GM19467 (cell line): ENCODE data around the gene PDE1C.

Source experiments
- ATAC-seq: cut with Tn5 transposase; IDR thresholded peaks from one replicate; pipeline ENCODE4 v1.9.1; 2021; ENCODE audit warnings: mild to moderate bottlenecking, moderate library complexity; ENCODE audit not compliant: unreplicated experiment

The PDE1C gene

DNA sequence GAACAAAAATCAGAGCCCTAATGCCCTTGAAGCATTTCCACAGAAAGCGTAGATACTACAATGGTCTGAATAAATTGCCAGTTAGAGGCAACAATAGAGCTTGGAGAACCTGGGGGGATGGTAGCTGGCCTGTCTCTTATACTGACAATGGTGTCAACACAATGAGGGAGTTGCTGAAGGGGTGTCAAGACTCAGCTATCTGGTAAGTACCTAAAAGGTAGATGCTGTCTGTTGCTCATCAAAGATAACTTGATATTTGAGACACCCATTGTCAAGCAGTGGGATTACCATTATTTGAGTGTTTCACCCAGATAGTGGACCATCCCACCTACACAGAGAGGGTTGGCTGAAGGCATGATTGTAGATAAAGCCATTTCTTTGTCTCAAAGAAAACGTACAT, 72.8 kb downstream of the PDE1C start:
- ATAC-seq: no peak

DNA sequence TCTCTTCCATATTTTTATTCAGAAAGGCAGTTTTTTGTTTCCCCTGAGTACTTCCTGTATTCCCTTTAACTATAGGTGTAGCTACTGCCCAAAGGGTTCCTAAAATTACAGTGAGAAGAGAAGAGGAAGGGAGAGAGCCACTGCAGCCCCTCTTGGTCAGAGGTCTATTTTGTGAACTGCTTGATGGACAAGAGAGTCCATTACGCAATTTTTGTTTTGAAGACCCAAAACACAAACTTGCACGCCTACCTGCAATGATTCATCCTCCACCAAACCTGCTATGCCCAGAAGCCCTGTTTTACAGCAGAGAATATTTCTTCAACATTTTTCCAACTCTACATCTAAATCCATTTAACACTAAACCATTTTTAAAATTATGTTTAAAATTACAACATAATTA, 75.1 kb downstream of the PDE1C start:
- ATAC-seq: no peak

DNA sequence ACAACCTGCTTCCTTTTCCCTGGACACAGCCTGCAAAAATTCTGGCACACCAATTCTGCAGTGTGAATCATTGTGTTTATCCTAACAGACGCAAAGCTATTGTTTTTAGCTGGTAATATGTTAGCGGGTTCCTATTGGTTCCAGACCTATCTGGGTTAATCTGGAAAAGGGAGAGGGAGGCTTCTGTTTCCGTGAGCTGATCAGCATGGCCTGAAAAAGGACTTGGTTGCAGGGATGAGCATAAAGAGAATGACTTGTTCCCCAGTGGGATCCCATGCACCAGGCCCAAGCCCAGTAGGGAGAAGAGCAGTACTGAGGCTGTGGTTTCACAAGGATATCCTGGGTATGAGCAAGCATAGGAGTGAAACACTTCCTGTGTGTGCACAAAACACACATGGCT, 78.4 kb downstream of the PDE1C start:
- no peak for ATAC-seq

GRCh38 chr7:31991406-31991805, 78.8 kb downstream of the PDE1C start:
- no peak for ATAC-seq

- ATAC-seq: no peak
Observed at GRCh38 chr7:31986878-31987518, 83.2 kb downstream of the PDE1C start.

DNA sequence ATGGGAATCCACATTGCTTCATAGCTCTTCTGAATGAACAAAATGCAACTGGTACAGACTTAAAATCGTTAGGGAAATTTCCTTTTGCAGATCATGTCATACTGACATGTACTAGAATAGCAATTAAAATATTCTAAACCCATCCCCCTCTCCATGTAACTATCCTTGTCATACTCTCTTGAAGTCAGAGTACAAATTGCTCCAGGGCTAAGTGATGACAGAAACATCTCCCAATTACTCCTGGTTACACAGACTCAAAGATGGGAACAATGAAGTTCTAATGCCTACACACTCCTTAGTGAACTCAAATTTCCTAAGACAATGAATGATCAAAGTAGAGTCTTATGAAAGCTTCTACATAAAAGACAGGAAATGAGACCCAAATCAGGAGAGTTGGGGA, 87.2 kb downstream of the PDE1C start:
- ATAC-seq: no peak

DNA sequence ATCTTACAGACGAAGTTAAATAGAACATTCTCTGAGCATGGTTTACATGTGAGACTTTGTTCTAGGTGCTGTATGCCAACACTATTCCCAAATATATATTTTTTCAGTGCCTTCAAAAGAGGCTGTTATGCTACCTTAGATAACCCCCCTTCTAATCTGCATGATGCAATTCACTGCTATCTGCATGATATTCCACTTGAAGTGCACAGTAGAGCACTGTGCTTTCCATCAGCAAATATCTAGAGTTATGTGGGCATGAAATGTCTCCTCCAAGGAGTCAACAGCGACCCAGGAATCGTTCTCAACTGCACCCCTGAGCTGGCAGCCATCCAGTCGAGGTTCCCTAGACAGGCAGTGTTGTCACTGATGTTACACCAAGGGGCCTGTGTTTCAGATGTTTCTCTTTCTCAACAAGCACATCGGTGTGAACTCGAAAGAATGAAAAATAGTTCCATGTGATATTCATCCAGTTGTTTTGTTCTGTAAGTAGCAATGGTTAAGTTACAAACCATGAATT, 88.3 kb downstream of the PDE1C start:
- ATAC-seq: no peak

DNA sequence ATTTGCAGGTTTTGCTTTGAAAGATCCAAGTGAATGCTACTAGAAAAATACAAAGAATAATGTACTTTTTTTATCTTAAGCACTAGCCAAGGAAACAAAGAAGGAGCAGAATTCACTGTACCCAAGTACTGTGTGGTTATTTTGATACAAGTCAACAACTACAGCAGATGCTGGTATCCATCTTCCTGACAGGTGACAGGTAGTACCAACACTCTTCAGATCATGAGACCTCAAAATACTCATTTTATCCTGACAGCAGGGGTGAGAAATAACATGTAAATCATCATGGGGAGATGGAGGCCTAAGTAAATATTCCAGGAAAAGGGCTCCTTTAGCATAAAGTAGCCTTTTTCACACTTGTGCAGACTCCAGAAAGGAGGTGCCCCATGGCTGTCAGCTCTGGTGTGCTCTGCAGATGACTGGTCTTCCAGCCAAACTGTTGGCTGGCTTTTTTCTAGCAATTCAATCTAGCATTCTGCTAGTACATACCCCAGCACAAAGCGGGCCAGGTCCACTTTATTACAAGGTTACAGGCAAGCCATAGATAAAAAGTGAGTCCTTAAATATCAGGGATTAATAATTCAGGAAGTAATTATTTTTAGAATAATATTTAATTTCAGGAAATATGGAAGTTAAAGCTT, 90.4 kb downstream of the PDE1C start:
- no peak for ATAC-seq

GRCh38 chr7:31975546-31975945, 94.7 kb downstream of the PDE1C start:
- no peak for ATAC-seq

DNA sequence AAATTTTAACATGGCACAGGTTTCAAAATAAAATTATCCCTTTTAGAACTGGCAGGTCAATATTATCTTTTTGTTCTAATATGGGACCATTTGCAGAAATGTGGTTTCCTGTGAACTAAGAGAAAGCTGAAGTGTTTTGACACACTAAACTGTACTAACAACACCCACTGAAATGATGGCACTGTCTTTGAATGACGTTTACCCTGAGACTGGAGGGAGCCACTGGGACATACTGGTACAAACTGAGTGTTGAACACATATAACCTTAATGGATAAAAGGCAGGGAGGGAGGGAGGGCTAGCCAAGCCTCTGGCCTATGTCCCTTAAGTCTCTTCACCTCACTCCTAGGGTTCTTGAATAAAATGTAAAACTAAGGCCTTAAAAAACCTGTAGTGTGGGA, 95.9 kb downstream of the PDE1C start:
- ATAC-seq: no peak

DNA sequence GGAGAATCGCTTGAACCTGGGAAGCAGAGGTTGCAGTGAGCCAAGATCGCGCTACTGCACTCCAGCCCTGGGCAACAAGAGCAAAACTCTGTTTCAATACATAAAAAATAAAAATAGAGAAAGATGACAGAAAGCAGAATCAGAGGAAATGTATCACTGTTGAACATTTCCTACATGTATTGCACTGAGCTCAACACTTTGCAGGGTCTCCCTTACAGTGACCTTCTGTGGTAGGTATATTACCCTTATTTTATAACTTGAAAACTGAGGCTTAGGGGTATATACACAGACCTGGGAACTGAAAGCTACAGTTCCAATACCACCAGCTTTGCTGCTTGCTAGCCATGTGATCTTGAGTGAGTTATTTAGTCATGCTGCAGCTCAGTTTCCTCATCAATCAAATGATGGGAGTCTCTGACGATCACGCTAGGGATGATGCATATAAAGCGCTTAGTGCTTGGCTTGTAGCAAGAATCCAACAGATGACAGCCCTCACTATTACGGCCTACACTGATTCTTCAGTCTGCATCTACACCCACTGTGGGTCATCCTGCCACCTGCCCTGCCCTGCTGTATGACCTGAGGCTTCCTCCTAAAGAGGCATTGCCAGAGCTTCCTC, 99.0 kb downstream of the PDE1C start:
- no peak for ATAC-seq

- ATAC-seq: no peak
Observed at GRCh38 chr7:31970501-31970900, 99.7 kb downstream of the PDE1C start.

- no peak for ATAC-seq
Observed at GRCh38 chr7:31963569-31964175, 106.5 kb downstream of the PDE1C start.

- ATAC-seq: no peak
Observed at GRCh38 chr7:31962246-31962645, 108.0 kb downstream of the PDE1C start.

DNA sequence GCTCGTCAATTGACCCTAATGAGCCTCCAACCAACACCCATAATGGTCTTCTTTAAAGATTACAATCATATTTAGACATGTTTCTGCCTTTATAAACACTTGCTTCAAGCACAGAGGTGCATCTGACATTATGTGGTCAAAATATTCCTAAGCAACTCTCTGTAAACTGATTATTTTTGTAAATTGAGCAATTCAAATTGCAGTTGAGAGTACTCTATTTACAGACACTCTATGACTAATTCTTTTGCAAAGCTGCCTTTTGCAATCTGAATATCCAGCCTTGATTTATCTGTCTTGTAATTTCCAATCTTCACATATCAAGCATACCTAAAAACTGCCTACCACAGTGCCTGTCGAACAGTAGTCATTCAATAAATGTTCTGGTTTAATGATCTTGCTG, 112.0 kb downstream of the PDE1C start:
- no peak for ATAC-seq

DNA sequence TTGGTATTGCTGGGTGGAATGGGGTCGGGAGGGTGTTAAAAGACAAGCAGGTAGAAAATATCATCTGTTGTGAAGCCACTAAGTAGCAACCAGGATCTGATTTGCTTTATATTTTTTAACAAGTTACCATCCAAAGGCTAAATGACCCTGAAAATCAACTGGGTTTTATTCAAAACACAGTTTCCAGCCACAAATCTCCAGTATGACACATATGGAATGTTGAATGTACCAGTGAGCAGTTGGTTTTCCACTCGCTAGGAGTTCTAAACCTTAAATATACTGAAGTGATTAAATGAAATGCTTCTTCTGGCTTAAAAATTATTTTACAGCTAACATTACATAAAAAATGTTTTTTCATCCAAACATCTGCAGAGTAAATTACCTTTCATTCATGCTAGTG, 112.5 kb downstream of the PDE1C start:
- no peak for ATAC-seq

- no peak for ATAC-seq
Observed at GRCh38 chr7:31957090-31957720, 113.0 kb downstream of the PDE1C start.

GRCh38 chr7:31955641-31956040, 114.6 kb downstream of the PDE1C start:
- no peak for ATAC-seq

GRCh38 chr7:31955021-31955420, 115.2 kb downstream of the PDE1C start:
- no peak for ATAC-seq

DNA sequence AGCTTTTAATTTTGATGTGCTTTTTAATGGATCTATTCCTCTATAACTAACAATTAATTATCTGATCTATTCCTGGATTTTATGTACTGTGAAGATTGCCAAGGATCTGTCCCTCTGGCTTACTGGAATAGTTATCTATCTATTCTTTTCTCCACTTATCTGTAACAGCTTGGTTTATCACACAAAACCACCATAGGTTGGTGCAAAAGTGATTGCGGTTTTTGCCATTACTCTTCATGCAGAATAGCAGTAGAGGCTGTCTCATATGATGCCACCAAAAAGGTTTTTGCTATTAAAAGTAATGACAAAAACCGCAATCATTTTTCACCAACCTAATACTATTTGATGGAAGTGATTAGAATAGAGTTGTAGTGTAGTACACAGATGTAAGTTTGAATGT, 115.7 kb downstream of the PDE1C start:
- no peak for ATAC-seq

GRCh38 chr7:31953432-31953831, 116.8 kb downstream of the PDE1C start:
- no peak for ATAC-seq
